ENCODE data around the gene ERMAP.

ERMAP gene

DNA sequence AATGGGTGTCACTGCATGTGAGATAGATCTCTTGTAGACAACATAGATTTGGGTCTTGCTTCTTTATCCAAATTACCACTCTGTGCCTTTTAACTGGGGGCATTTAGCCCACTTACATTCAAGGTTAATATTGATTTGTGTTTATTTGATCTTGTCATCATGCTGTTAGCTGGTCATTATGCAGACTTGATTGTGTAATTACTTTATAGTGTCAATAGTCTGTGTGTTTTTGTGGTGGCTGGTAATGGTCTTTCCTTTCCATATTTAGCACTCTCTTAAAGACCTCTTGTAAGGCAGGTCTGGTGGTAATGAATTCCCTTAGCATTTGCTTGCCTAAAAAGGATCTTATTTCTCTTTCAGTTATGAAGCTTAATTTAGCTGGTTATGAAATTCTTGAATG is 59.1 kb downstream of the ERMAP start:
- Histone ChIP-seq H3K4me3 (ENCODE audit: extremely low read depth, insufficient read depth, low read length, poor library complexity, severe bottlenecking) (no peak overlapping the region), H3K4me1 (ENCODE audit: control insufficient read depth, insufficient read depth, low read length, poor library complexity, severe bottlenecking) (no peaks in the 10 kb centered on the region), H3K27ac (ENCODE audit: low read depth, low read length, severe bottlenecking) (no peak overlapping the region), H3K36me3 (ENCODE audit: control insufficient read depth, insufficient read depth, low read length) (no peaks in the 10 kb centered on the region), H3K9me3 (ENCODE audit: control insufficient read depth, low read length) (peaks cover 7% of the 10 kb centered on the region)

DNA sequence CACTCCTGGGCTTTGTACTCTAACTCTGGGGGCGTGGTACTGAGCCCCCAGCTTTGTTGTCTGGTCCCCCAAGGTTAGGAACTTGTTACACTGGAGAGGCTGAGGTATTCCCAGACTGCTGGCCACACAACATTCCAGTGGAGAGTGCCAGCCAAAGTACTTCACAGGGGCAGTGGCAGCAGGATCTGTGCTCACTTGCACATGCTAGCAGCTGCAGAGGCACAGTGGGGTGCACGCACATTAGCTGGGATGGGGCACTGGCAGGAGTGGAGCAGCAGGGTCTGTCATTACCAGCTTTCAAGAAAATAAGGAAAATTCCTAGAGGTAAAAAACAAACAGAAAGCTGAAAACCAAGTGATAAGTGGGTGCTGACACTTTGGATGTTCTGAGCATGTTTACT is 60.5 kb downstream of the ERMAP start:
- Histone ChIP-seq H3K4me3 (ENCODE audit: extremely low read depth, insufficient read depth, low read length, poor library complexity, severe bottlenecking) (no peak overlapping the region), H3K36me3 (ENCODE audit: control insufficient read depth, insufficient read depth, low read length) (no peaks in the 10 kb centered on the region), H3K27ac (ENCODE audit: low read depth, low read length, severe bottlenecking) (no peak overlapping the region), H3K9me3 (ENCODE audit: control insufficient read depth, low read length) (peaks cover 10% of the 10 kb centered on the region), H3K4me1 (ENCODE audit: control insufficient read depth, insufficient read depth, low read length, poor library complexity, severe bottlenecking) (no peaks in the 10 kb centered on the region)
- 72 to 73% methylated on average over 2 of the region's 2 CpGs for WGBS, 2 experiments (ENCODE audit: insufficient coverage in 2 of 2)

DNA sequence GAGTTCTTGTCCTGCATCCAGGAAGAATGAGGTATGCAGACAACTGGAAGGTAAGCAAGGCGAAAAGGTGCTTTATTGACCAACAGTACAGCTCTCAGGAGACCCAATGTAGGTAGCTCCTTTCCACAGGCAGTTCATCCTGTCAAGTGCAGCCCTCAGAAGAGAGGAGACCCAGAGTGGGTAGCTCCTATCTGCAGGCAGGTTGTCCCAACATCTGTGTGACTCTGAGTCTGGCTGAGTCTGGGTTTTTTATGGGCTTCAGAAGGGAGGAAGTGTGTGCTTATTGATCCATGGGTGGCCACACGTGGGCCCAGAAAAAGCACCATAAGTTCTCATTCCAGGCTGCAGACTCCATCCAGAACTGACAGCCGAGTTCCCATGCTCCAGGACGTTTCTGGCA is 63.5 kb downstream of the ERMAP start:
- no peaks in the 10 kb centered on the region for H3K36me3 ChIP-seq (ENCODE audit: control insufficient read depth, insufficient read depth, low read length)
- H3K4me1 ChIP-seq (ENCODE audit: control insufficient read depth, insufficient read depth, low read length, poor library complexity, severe bottlenecking), result no peaks in the 10 kb centered on the region
- peaks cover 10% of the 10 kb centered on the region for H3K9me3 ChIP-seq (ENCODE audit: control insufficient read depth, low read length)
- WGBS, 2 experiments (ENCODE audit: insufficient coverage in 2 of 2), result 71 to 84% methylated on average over 3 to 4 of the region's 4 CpGs
- no peak overlapping the region for H3K4me3 ChIP-seq (ENCODE audit: extremely low read depth, insufficient read depth, low read length, poor library complexity, severe bottlenecking)
- H3K27ac ChIP-seq (ENCODE audit: low read depth, low read length, severe bottlenecking), result no peak overlapping the region

DNA sequence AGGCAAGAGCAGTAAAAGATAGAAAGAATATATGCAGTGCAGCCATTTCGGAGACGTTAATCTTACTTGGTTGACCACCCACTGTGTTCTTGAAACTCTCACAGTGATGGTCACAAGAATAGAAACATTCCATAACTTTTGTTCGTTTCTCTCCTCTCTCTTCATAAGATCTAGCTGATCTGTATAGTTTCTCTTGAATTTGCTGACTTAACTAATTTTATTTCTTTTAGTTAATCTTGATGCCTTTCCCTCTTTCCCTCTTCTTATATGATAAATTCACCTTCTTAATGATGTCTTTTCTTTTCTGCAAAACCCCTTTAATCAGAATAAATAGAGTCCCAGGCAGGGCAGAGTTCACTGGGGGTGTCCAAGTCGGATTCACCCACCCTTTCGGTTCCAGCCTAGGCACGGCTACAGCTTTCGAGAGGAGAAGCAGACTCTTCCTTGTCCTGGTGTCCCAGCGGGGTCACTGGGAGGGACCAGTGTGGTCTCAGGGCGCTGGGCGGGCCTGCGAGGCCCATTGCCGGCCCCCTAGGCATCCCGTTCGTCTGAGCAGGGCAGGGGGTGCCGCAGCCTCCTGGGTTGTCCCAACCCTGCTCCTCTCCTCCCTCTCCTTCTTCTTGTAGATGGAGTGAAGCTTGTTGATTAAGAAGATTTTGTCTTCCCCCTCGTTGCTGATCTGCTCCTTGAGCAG is 69.3 kb downstream of the ERMAP start:
- Histone ChIP-seq H3K4me1 (ENCODE audit: control insufficient read depth, insufficient read depth, low read length, poor library complexity, severe bottlenecking) (no peaks in the 10 kb centered on the region), H3K9me3 (ENCODE audit: control insufficient read depth, low read length) (peaks cover under 1% of the 10 kb centered on the region), H3K27ac (ENCODE audit: low read depth, low read length, severe bottlenecking) (no peak overlapping the region), H3K4me3 (ENCODE audit: extremely low read depth, insufficient read depth, low read length, poor library complexity, severe bottlenecking) (no peak overlapping the region), H3K36me3 (ENCODE audit: control insufficient read depth, insufficient read depth, low read length) (no peaks in the 10 kb centered on the region)
- 84 to 96% methylated on average over 10 to 11 of the region's 16 CpGs for WGBS, 2 experiments (ENCODE audit: insufficient coverage in 2 of 2)

DNA sequence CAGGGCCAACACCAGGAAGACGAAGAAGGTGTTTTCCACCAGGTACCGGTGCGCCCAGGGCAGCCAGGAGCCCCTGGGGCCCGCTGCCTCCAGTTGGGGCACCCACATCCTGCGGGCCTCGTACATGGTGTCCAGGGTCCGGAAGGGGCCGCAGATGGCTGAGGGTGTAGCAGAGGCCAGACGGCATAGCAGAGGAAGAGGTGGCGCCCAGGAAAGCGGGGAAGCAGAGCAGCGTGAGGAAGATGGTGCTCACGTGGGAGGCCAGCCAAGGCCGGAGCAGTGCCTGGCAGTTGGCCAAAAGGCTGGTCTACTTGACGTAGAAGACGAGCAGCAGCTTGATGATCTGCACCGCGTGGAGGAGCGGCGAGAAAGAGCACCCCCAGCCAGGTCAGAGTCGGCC is 69.9 kb downstream of the ERMAP start:
- H3K27ac ChIP-seq (ENCODE audit: low read depth, low read length, severe bottlenecking), result no peak overlapping the region
- WGBS, 2 experiments (ENCODE audit: insufficient coverage in 2 of 2), result 94 to 95% methylated on average over 21 of the region's 21 CpGs
- H3K36me3 ChIP-seq (ENCODE audit: control insufficient read depth, insufficient read depth, low read length), result no peaks in the 10 kb centered on the region
- no peaks in the 10 kb centered on the region for H3K9me3 ChIP-seq (ENCODE audit: control insufficient read depth, low read length)
- H3K4me1 ChIP-seq (ENCODE audit: control insufficient read depth, insufficient read depth, low read length, poor library complexity, severe bottlenecking), result no peaks in the 10 kb centered on the region
- no peak overlapping the region for H3K4me3 ChIP-seq (ENCODE audit: extremely low read depth, insufficient read depth, low read length, poor library complexity, severe bottlenecking)

DNA sequence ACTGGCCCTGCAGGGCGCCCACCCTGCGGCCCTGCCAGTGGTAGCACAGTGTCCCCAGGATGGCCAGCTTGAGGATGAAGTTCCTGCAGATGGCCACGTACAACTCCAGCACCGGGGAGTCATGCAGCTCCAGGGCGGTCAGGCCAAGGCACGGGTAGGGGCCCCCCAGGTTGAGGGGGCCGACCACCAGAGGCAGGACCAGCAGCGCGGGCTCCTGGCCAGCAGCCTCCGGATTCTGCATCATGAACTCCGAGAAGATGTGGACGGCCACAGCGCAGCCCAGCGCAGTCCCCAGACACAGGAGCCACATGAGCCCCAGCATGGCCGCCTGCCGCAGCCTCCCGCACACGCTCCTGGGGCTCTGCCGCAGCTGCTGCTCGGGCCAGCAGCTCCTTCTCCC is 70.4 kb downstream of the ERMAP start:
- H3K36me3 ChIP-seq (ENCODE audit: control insufficient read depth, insufficient read depth, low read length), result no peaks in the 10 kb centered on the region
- H3K9me3 ChIP-seq (ENCODE audit: control insufficient read depth, low read length), result no peaks in the 10 kb centered on the region
- no peaks in the 10 kb centered on the region for H3K4me1 ChIP-seq (ENCODE audit: control insufficient read depth, insufficient read depth, low read length, poor library complexity, severe bottlenecking)
- no peak overlapping the region for H3K4me3 ChIP-seq (ENCODE audit: extremely low read depth, insufficient read depth, low read length, poor library complexity, severe bottlenecking)
- WGBS, 2 experiments (ENCODE audit: insufficient coverage in 2 of 2), result 88 to 92% methylated on average over 20 of the region's 20 CpGs
- H3K27ac ChIP-seq (ENCODE audit: low read depth, low read length, severe bottlenecking), result no peak overlapping the region

DNA sequence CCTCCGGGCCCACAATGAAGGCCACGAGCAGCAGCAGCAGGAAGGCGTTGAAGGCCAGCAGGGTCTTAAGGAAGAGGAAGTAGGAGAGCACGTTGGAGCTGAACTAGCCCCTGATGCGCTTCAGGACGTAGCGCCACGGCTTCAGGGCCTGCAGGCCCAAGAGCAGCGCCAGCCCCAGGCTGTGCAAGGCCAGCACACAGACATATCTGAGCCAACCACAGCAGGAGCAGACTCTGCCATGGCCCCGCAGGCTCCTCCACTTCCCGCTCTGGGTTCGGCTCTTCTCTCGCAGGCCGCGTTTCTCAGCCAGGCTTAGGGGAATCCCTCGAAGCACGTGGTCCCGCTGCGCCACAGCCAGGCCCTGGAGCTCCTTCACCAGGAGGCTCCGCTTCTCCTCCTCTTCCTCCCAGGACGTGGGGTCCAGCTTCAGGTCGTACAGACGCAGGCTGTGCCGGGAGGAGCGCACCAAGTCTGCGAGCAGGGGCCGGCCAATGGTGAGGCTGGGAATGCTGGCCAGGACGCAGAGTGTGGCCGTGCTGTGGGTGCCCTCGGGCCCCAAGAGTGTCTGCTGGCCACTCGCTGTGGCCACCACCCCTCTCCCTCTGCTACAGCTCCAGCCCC is 71.2 kb downstream of the ERMAP start:
- Histone ChIP-seq H3K36me3 (ENCODE audit: control insufficient read depth, insufficient read depth, low read length) (no peaks in the 10 kb centered on the region), H3K9me3 (ENCODE audit: control insufficient read depth, low read length) (no peaks in the 10 kb centered on the region), H3K4me1 (ENCODE audit: control insufficient read depth, insufficient read depth, low read length, poor library complexity, severe bottlenecking) (no peaks in the 10 kb centered on the region), H3K27ac (ENCODE audit: low read depth, low read length, severe bottlenecking) (no peak overlapping the region), H3K4me3 (ENCODE audit: extremely low read depth, insufficient read depth, low read length, poor library complexity, severe bottlenecking) (no peak overlapping the region)
- WGBS, 2 experiments (ENCODE audit: insufficient coverage in 2 of 2), result 93 to 95% methylated on average over 25 to 27 of the region's 31 CpGs

DNA sequence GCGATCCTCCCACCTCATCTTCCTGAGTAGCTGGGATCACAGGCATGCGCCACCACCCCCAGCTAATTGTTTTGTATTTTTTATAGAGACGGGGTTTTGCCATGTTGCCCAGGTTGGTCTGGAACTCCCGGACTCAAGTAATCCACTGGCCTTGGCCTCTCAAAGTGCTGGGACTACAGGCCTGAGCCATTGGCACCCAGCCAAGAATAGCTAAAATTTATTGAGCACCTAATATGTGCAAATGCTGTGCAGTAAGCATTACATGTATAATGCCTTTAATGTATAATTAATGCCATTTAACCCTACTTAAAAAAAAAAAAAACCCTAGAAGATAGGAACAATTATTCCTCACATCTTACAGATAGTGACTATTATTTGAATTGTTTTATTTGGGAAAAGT is 72.3 kb downstream of the ERMAP start:
- 54% methylated on average over 3 of the region's 4 CpGs; no CpG with 5 or more reads in 1 of the 2 experiments for WGBS, 2 experiments (ENCODE audit: insufficient coverage in 2 of 2)
- Histone ChIP-seq H3K4me3 (ENCODE audit: extremely low read depth, insufficient read depth, low read length, poor library complexity, severe bottlenecking) (no peak overlapping the region), H3K36me3 (ENCODE audit: control insufficient read depth, insufficient read depth, low read length) (no peaks in the 10 kb centered on the region)

DNA sequence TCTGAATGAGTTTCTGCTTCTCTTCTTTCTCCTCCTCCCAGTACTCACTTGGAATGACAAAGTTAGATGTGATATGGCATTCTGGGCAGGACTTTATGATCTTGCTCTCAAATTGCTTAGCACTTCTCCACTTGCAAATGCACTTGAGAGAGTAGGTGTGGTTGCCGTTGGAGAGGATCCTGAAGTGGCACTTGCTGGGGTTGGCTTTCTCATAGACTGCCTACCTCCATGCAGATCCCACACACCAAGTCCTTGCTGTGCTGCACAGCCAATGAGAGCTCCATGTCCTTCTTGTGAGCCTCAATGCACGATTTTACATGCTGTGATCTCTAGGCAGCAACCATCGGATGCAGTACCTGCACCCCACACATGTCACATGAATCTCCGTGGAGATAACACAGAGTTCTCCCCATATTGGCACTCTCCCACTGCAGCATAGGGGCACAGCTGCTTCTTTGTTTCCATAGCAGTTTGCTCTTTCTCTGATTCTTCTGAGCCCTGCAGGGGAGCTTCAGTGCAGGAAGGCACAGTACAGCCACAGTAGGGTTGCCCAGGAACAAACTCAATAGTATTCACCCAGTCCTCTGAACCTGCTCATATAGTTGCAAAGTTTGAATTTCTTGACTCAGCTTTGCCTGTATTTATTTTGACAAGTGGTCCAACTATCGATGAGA is 74.7 kb downstream of the ERMAP start:
- no peaks in the 10 kb centered on the region for H3K36me3 ChIP-seq (ENCODE audit: control insufficient read depth, insufficient read depth, low read length)
- H3K4me1 ChIP-seq (ENCODE audit: control insufficient read depth, insufficient read depth, low read length, poor library complexity, severe bottlenecking), result no peaks in the 10 kb centered on the region
- no peak overlapping the region for H3K27ac ChIP-seq (ENCODE audit: low read depth, low read length, severe bottlenecking)
- H3K9me3 ChIP-seq (ENCODE audit: control insufficient read depth, low read length), result no peaks in the 10 kb centered on the region
- WGBS, 2 experiments (ENCODE audit: insufficient coverage in 2 of 2), result 58 to 60% methylated on average over 3 to 5 of the region's 5 CpGs
- no peak overlapping the region for H3K4me3 ChIP-seq (ENCODE audit: extremely low read depth, insufficient read depth, low read length, poor library complexity, severe bottlenecking)

More for the DNA sequence above, 72.3 kb downstream of the ERMAP start:
- Histone ChIP-seq H3K4me1 (ENCODE audit: control insufficient read depth, insufficient read depth, low read length, poor library complexity, severe bottlenecking) (no peaks in the 10 kb centered on the region), H3K27ac (ENCODE audit: low read depth, low read length, severe bottlenecking) (no peak overlapping the region), H3K9me3 (ENCODE audit: control insufficient read depth, low read length) (no peaks in the 10 kb centered on the region)
